CD4-positive, alpha-beta memory T cell (primary cell): ENCODE measurements around the gene PCSK2. TPM values are rescaled to one million over a fixed set of nuclear protein-coding genes. Genes with fewer than 3 reads are reported as not detected.

ENCODE experiments used
- CTCF ChIA-PET: fragments of 350-600 bp; sonication (Branson Sonifier 250); formaldehyde crosslinking; loops from one replicate; lab custom pipeline; 2021; ENCODE audit warnings: inconsistent platforms; ENCODE audit not compliant: partially characterized antibody; lab: Charles Lee
- POLR2A ChIA-PET: fragments of 350-600 bp; sonication (Branson Sonifier 250); formaldehyde crosslinking; loops from one replicate; lab custom pipeline; 2021; ENCODE audit not compliant: partially characterized antibody; lab: Charles Lee
- DNase-seq, 5 donors: peaks; one replicate each; pipeline versions ENCODE4 v3.0.0 to v3.0.0-alpha.2; 2020 to 2022; ENCODE audit warnings: mixed read lengths in 1 of 5
- H3K27ac ChIP-seq: one replicate; pipeline ENCODE4 v1.7.0; 2013; ENCODE audit warnings: low read depth, low read length
- H3K27me3 ChIP-seq: 2 replicates; pipeline ENCODE4 v1.7.0; 2013; ENCODE audit warnings: mild to moderate bottlenecking, low read length, moderate library complexity; ENCODE audit not compliant: insufficient read depth
- H3K36me3 ChIP-seq: 2 replicates; pipeline ENCODE4 v1.7.0; 2013; ENCODE audit warnings: mild to moderate bottlenecking, low read length, moderate library complexity; ENCODE audit not compliant: insufficient read depth
- H3K4me1 ChIP-seq: 2 replicates; pipeline ENCODE4 v1.7.0; 2013; ENCODE audit warnings: mild to moderate bottlenecking, low read length, moderate library complexity; ENCODE audit not compliant: insufficient read depth
- H3K4me3 ChIP-seq, 2 donors: one replicate each; pipeline ENCODE4 v1.7.0; 2013; ENCODE audit warnings: low read length in 2 of 2, mild to moderate bottlenecking in 1 of 2
- H3K9me3 ChIP-seq, 2 donors: one replicate each; pipeline ENCODE4 v1.7.0; 2013; ENCODE audit warnings: low read length in 2 of 2, control low read depth in 1 of 2; ENCODE audit not compliant: control insufficient read depth in 1 of 2
- H3K27ac Mint-ChIP-seq, 7 donors: one replicate each; pipeline ENCODE4 v1.8.0; 2020 to 2021; ENCODE audit warnings: mixed read lengths in 7 of 7, mild to moderate bottlenecking in 6 of 7, inconsistent platforms in 3 of 7, moderate library complexity in 3 of 7
- H3K27me3 Mint-ChIP-seq, 2 donors: one replicate each; pipeline ENCODE4 v1.8.0; 2020 to 2021; ENCODE audit warnings: mixed read lengths in 2 of 2
- H3K36me3 Mint-ChIP-seq, 2 donors: one replicate each; pipeline ENCODE4 v1.8.0; 2020 to 2021; ENCODE audit warnings: mixed read lengths in 2 of 2, inconsistent platforms in 1 of 2, mild to moderate bottlenecking in 1 of 2
- H3K4me1 Mint-ChIP-seq, 4 donors: one replicate each; pipeline ENCODE4 v1.8.0; 2020 to 2021; ENCODE audit warnings: mixed read lengths in 4 of 4, mild to moderate bottlenecking in 1 of 4
- H3K4me3 Mint-ChIP-seq, 8 donors: one replicate each; pipeline ENCODE4 v1.8.0; 2020 to 2021; ENCODE audit warnings: mixed read lengths in 8 of 8, mild to moderate bottlenecking in 7 of 8, moderate library complexity in 6 of 8, inconsistent platforms in 3 of 8
- H3K9me3 Mint-ChIP-seq, 8 donors: one replicate each; pipeline ENCODE4 v1.8.0; 2020 to 2021; ENCODE audit warnings: mixed read lengths in 8 of 8, mild to moderate bottlenecking in 5 of 8, inconsistent platforms in 3 of 8, moderate library complexity in 1 of 8
- intact Hi-C: fragments of 100-400 bp; cut with micrococcal nuclease; formaldehyde crosslinking; loops from one replicate; pipeline ENCODE4 v1.15.1; 2023
- polyA plus RNA-seq, 2 donors: library from polyadenylated mRNA; unstranded; fragments of 300-500 nt; fragmentation: Illumina TruSeq; gene quantifications; one replicate each; pipeline ENCODE4 v1.2.3, GENCODE V29; 2021
- total RNA-seq, 2 experiments: library from RNA; stranded (reverse); gene quantifications; one replicate each; pipeline ENCODE4 v1.2.3, GENCODE V29; 2021

Gene PCSK2
- total and polyA plus RNA-seq, 4 experiments from 2014 or later: not detected

DNA sequence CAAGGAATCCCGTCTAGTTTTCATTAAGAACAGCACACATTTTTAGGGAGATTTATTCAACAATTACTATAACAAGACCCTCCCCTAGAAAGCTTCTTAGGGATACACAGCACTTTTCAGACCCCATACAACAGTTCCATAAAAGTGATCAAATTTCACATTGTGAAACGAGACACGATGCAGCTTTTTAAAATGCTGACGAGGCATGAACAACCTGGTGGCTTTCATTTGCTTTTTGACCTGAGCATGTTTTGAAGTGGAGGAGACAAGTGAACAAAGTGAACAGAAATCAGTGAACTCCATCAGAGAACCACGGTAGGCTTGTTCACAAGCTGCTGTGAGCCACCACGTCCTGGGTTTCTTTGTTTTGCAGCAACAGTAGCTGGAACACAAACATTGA, 112.2 kb downstream of the PCSK2 start:
- POLR2A ChIA-PET: no interaction called here

GRCh38 chr20:17343091-17343490, 116.3 kb downstream of the PCSK2 start:
- POLR2A ChIA-PET: no interaction called here
- H3K4me1 ChIP-seq: no peaks in the 10 kb centered on the region
- intact Hi-C loops: no loop called here
- H3K36me3 ChIP-seq: no peaks in the 10 kb centered on the region
- H3K27ac Mint-ChIP-seq: no peak overlapping the region
- no peak for DNase-seq
- peaks cover 4 to 7% of the 10 kb centered on the region in 2 donors for H3K27me3 Mint-ChIP-seq
- CTCF ChIA-PET: no interaction called here
- no peak overlapping the region for H3K4me3 ChIP-seq
- H3K4me3 Mint-ChIP-seq: no peak overlapping the region
- H3K27me3 ChIP-seq: no peaks in the 10 kb centered on the region
- H3K36me3 Mint-ChIP-seq: no peaks in the 10 kb centered on the region
- H3K9me3 Mint-ChIP-seq: peaks cover 0 to 3% (median 0%) of the 10 kb centered on the region in 8 donors
- no peak overlapping the region for H3K27ac ChIP-seq
- H3K4me1 Mint-ChIP-seq: no peaks in the 10 kb centered on the region
- no peaks in the 10 kb centered on the region for H3K9me3 ChIP-seq

More for the DNA sequence above, 112.2 kb downstream of the PCSK2 start:
- no peak overlapping the region for H3K4me3 Mint-ChIP-seq
- Histone ChIP-seq H3K36me3 (no peaks in the 10 kb centered on the region), H3K9me3 (no peaks in the 10 kb centered on the region), H3K4me3 (no peak overlapping the region), H3K4me1 (no peaks in the 10 kb centered on the region), H3K27me3 (no peaks in the 10 kb centered on the region), H3K27ac (no peak overlapping the region)
- H3K27me3 Mint-ChIP-seq: peaks cover 1% of the 10 kb centered on the region in 2 donors
- CTCF ChIA-PET: no interaction called here
- no peak overlapping the region for H3K27ac Mint-ChIP-seq
- H3K9me3 Mint-ChIP-seq: peaks cover 0 to 3% (median 0%) of the 10 kb centered on the region in 8 donors
- DNase-seq: no peak
- intact Hi-C loops: no loop called here
- H3K36me3 Mint-ChIP-seq: no peaks in the 10 kb centered on the region
- H3K4me1 Mint-ChIP-seq: no peaks in the 10 kb centered on the region

- no peak overlapping the region for H3K4me3 Mint-ChIP-seq
- no peaks in the 10 kb centered on the region for H3K27me3 ChIP-seq
- POLR2A ChIA-PET: no interaction called here
- intact Hi-C loops: no loop called here
- no peak overlapping the region for H3K27ac ChIP-seq
- peaks cover 4 to 7% of the 10 kb centered on the region in 2 donors for H3K27me3 Mint-ChIP-seq
- H3K4me1 Mint-ChIP-seq: no peaks in the 10 kb centered on the region
- no peak for DNase-seq
- H3K9me3 ChIP-seq: no peaks in the 10 kb centered on the region
- no peak overlapping the region for H3K4me3 ChIP-seq
- no peak overlapping the region for H3K27ac Mint-ChIP-seq
- peaks cover 0 to 3% (median 0%) of the 10 kb centered on the region in 8 donors for H3K9me3 Mint-ChIP-seq
- CTCF ChIA-PET: no interaction called here
- no peaks in the 10 kb centered on the region for H3K36me3 ChIP-seq
- no peaks in the 10 kb centered on the region for H3K36me3 Mint-ChIP-seq
- H3K4me1 ChIP-seq: no peaks in the 10 kb centered on the region
Observed at GRCh38 chr20:17343656-17344452, 117.0 kb downstream of the PCSK2 start.

- ChIA-PET POLR2A (no interaction called here), CTCF (interaction anchor here (0.8 kb wide), 1 partner anchor 26 kb away, joined by 3 read pairs; no protein-coding TSS in a partner anchor)
Observed at GRCh38 chr20:17344790-17345189, 118.0 kb downstream of the PCSK2 start.

DNA sequence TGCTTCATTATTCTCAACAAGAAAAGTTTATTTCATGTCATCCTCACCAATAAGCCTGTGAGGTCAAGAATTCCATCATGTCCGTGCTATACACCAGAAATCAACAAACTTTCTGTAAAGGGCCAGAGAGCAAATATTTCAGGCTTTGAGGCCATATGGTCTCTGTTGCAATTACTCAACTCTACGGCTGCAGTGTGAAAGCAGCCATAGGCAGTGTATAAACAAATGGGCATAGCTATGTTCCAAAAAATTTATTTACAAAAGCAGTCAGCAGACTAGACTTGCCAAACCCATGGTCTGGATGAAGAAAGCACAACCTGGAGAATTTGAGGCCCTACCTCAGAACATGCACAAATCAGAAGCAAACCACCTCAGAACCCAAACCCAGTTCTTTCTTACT, 118.5 kb downstream of the PCSK2 start:
- Histone ChIP-seq H3K27ac (no peak overlapping the region), H3K4me3 (no peak overlapping the region), H3K4me1 (no peaks in the 10 kb centered on the region), H3K36me3 (no peaks in the 10 kb centered on the region), H3K27me3 (no peaks in the 10 kb centered on the region), H3K9me3 (no peaks in the 10 kb centered on the region)
- intact Hi-C loops: no loop called here
- H3K36me3 Mint-ChIP-seq: no peaks in the 10 kb centered on the region
- H3K27ac Mint-ChIP-seq: no peak overlapping the region
- no peaks in the 10 kb centered on the region for H3K4me1 Mint-ChIP-seq
- H3K27me3 Mint-ChIP-seq: peaks cover 2 to 11% of the 10 kb centered on the region in 2 donors
- no peak for DNase-seq
- ChIA-PET CTCF (interaction anchor here (0.8 kb wide), 1 partner anchor 25 kb away, joined by 3 read pairs; no protein-coding TSS in a partner anchor), POLR2A (no interaction called here)
- peaks cover 0 to 4% (median 0%) of the 10 kb centered on the region in 8 donors for H3K9me3 Mint-ChIP-seq
- H3K4me3 Mint-ChIP-seq: no peak overlapping the region

More at GRCh38 chr20:17344790-17345189, 118.0 kb downstream of the PCSK2 start:
- Mint-ChIP-seq H3K4me1 (no peaks in the 10 kb centered on the region), H3K36me3 (no peaks in the 10 kb centered on the region), H3K27ac (no peak overlapping the region), H3K9me3 (peaks cover 0 to 3% (median 0%) of the 10 kb centered on the region in 8 donors), H3K27me3 (peaks cover 4 to 9% of the 10 kb centered on the region in 2 donors), H3K4me3 (no peak overlapping the region)
- H3K27ac ChIP-seq: no peak overlapping the region
- no peaks in the 10 kb centered on the region for H3K4me1 ChIP-seq
- H3K9me3 ChIP-seq: no peaks in the 10 kb centered on the region
- no peaks in the 10 kb centered on the region for H3K27me3 ChIP-seq
- intact Hi-C loops: no loop called here
- no peak for DNase-seq
- H3K36me3 ChIP-seq: no peaks in the 10 kb centered on the region
- H3K4me3 ChIP-seq: no peak overlapping the region

- no peaks in the 10 kb centered on the region for H3K36me3 Mint-ChIP-seq
- intact Hi-C loops: no loop called here
- Histone ChIP-seq H3K4me1 (no peaks in the 10 kb centered on the region), H3K4me3 (no peak overlapping the region), H3K9me3 (no peaks in the 10 kb centered on the region), H3K27ac (no peak overlapping the region), H3K36me3 (no peaks in the 10 kb centered on the region), H3K27me3 (no peaks in the 10 kb centered on the region)
- DNase-seq: no peak
- CTCF ChIA-PET: no interaction called here
- H3K4me3 Mint-ChIP-seq: no peak overlapping the region
- POLR2A ChIA-PET: no interaction called here
- H3K9me3 Mint-ChIP-seq: peaks cover 0 to 5% (median 0%) of the 10 kb centered on the region in 8 donors
- no peak overlapping the region for H3K27ac Mint-ChIP-seq
- no peaks in the 10 kb centered on the region for H3K4me1 Mint-ChIP-seq
- peaks cover 4 to 17% of the 10 kb centered on the region in 2 donors for H3K27me3 Mint-ChIP-seq
Observed at GRCh38 chr20:17350321-17350720, 123.5 kb downstream of the PCSK2 start.

- ChIA-PET POLR2A (no interaction called here), CTCF (no interaction called here)
- no peak overlapping the region for H3K27ac Mint-ChIP-seq
- Histone ChIP-seq H3K36me3 (no peaks in the 10 kb centered on the region), H3K4me1 (no peaks in the 10 kb centered on the region), H3K4me3 (no peak overlapping the region), H3K9me3 (no peaks in the 10 kb centered on the region), H3K27ac (no peak overlapping the region), H3K27me3 (no peaks in the 10 kb centered on the region)
- no peak overlapping the region for H3K4me3 Mint-ChIP-seq
- H3K4me1 Mint-ChIP-seq: no peaks in the 10 kb centered on the region
- peaks cover 0 to 3% (median 0%) of the 10 kb centered on the region in 8 donors for H3K9me3 Mint-ChIP-seq
- DNase-seq: no peak
- H3K36me3 Mint-ChIP-seq: no peaks in the 10 kb centered on the region
- peaks cover 0 to 1% of the 10 kb centered on the region in 2 donors for H3K27me3 Mint-ChIP-seq
- intact Hi-C loops: no loop called here
Observed at GRCh38 chr20:17357238-17357637, 130.4 kb downstream of the PCSK2 start.
